ENCODE measurements around the gene JPT2.

Gene JPT2

GRCh38 chr16:1651974-1652312 lies 26.1 kb upstream of the JPT2 start:
- no peak for DNase-seq (ENCODE audit: low spot score)

- no peak for DNase-seq (ENCODE audit: low spot score)
Observed at GRCh38 chr16:1653023-1653422, 25.1 kb upstream of the JPT2 start.

GRCh38 chr16:1654505-1655268 lies 23.4 kb upstream of the JPT2 start:
- DNase-seq (ENCODE audit: low spot score): no peak

- no peak for DNase-seq (ENCODE audit: low spot score)
Observed at GRCh38 chr16:1655269-1655807, 22.7 kb upstream of the JPT2 start.

- no peak for DNase-seq (ENCODE audit: low spot score)
Observed at GRCh38 chr16:1655909-1656807, 21.9 kb upstream of the JPT2 start.

GRCh38 chr16:1656808-1657617 lies 21.1 kb upstream of the JPT2 start:
- DNase-seq (ENCODE audit: low spot score): no peak

GRCh38 chr16:1657841-1658240 lies 20.2 kb upstream of the JPT2 start:
- DNase-seq (ENCODE audit: low spot score): no peak

GRCh38 chr16:1659031-1659430 lies 19.0 kb upstream of the JPT2 start:
- DNase-seq (ENCODE audit: low spot score): no peak

- no peak for DNase-seq (ENCODE audit: low spot score)
Observed at GRCh38 chr16:1661826-1662225, 16.3 kb upstream of the JPT2 start.

GRCh38 chr16:1662543-1662942 lies 15.5 kb upstream of the JPT2 start:
- no peak for DNase-seq (ENCODE audit: low spot score)

GRCh38 chr16:1665829-1666228 lies 12.2 kb upstream of the JPT2 start:
- no peak for DNase-seq (ENCODE audit: low spot score)

GRCh38 chr16:1666316-1666715 lies 11.8 kb upstream of the JPT2 start:
- DNase-seq (ENCODE audit: low spot score): no peak

GRCh38 chr16:1667271-1667670 lies 10.8 kb upstream of the JPT2 start:
- DNase-seq (ENCODE audit: low spot score): no peak

GRCh38 chr16:1667916-1668315 lies 10.2 kb upstream of the JPT2 start:
- DNase-seq (ENCODE audit: low spot score): no peak

GRCh38 chr16:1668612-1669319 lies 9.3 kb upstream of the JPT2 start:
- DNase-seq (ENCODE audit: low spot score): no peak

GRCh38 chr16:1669698-1670097 lies 8.4 kb upstream of the JPT2 start:
- no peak for DNase-seq (ENCODE audit: low spot score)

GRCh38 chr16:1670371-1670770 lies 7.7 kb upstream of the JPT2 start:
- no peak for DNase-seq (ENCODE audit: low spot score)

GRCh38 chr16:1670866-1671265 lies 7.2 kb upstream of the JPT2 start:
- no peak for DNase-seq (ENCODE audit: low spot score)

GRCh38 chr16:1673424-1674151 lies 4.5 kb upstream of the JPT2 start:
- DNase-seq (ENCODE audit: low spot score): no peak

- DNase-seq (ENCODE audit: low spot score): no peak
Observed at GRCh38 chr16:1674306-1674705, 3.8 kb upstream of the JPT2 start.

All from AG08395 (cell line).